ENCODE measurements around the gene PCNX2. TPM values are rescaled to one million over a fixed set of nuclear protein-coding genes. Genes with fewer than 3 reads are reported as not detected.

The PCNX2 gene
- polyA plus RNA-seq, 3 donors: 0.29 to 7.9 (median 0.62) TPM

DNA sequence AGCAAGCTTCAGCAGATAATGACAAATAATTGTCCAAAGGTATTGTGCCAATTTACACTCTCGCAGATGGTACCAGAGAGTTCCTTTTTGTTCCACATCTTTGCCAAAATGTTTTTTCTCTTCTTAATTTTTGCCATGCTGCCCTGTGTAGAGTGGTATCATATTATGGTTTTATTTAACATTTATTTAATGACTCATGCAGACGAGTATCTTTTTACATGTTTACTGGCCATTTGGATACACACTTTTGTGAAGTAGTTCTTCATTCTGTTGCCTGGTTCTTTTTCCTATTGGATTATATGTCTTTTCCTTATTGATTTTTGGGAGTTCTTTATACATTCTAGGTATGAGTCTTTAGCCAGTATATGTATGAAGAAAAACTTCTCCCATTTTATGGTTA lies 151.1 kb downstream of the PCNX2 start:
- Mint-ChIP-seq H3K27me3 (ENCODE audit: low read depth in 3 of 3) (no peaks in the 10 kb centered on the region), H3K36me3 (peaks cover 0 to 6% of the 10 kb centered on the region in 2 donors), H3K27ac (no peak overlapping the region), H3K9me3 (peaks cover 0 to 2% (median 0%) of the 10 kb centered on the region in 7 donors), H3K4me3 (no peak overlapping the region), H3K4me1 (no peaks in the 10 kb centered on the region)
- intact Hi-C loops (cut with micrococcal nuclease): no loop called here
- TF ChIP-seq, protein P1, sequence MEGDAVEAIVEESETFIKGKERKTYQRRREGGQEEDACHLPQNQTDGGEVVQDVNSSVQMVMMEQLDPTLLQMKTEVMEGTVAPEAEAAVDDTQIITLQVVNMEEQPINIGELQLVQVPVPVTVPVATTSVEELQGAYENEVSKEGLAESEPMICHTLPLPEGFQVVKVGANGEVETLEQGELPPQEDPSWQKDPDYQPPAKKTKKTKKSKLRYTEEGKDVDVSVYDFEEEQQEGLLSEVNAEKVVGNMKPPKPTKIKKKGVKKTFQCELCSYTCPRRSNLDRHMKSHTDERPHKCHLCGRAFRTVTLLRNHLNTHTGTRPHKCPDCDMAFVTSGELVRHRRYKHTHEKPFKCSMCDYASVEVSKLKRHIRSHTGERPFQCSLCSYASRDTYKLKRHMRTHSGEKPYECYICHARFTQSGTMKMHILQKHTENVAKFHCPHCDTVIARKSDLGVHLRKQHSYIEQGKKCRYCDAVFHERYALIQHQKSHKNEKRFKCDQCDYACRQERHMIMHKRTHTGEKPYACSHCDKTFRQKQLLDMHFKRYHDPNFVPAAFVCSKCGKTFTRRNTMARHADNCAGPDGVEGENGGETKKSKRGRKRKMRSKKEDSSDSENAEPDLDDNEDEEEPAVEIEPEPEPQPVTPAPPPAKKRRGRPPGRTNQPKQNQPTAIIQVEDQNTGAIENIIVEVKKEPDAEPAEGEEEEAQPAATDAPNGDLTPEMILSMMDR (IDR thresholded peaks at IDR 0.05): no peak
- Histone ChIP-seq H3K79me2 (ENCODE audit: insufficient read depth, low read length) (no peaks in the 10 kb centered on the region), H3K9me3 (replicated peaks in 1 of 2; ENCODE audit: control insufficient read depth in 1 of 2, insufficient read depth in 1 of 2, low read length in 2 of 2) (no peaks in the 10 kb centered on the region), H2AFZ (ENCODE audit: insufficient read depth, low read depth, low read length, poor library complexity, severe bottlenecking) (no peak overlapping the region), H3K27me3 (ENCODE audit: control insufficient read depth in 2 of 2, insufficient read depth in 2 of 2, low read length in 2 of 2) (no peaks in the 10 kb centered on the region), H4K20me1 (ENCODE audit: insufficient read depth, low read length) (no peaks in the 10 kb centered on the region), H3K4me2 (replicated peaks; ENCODE audit: extremely low read depth, low read length, poor library complexity, severe bottlenecking) (no peak overlapping the region), H3K27ac (ENCODE audit: low read depth in 1 of 2, low read length in 2 of 2) (no peak overlapping the region), H3K36me3 (replicated peaks in 1 of 2; ENCODE audit: control insufficient read depth in 1 of 2, insufficient read depth in 2 of 2, low read length in 2 of 2) (no peaks in the 10 kb centered on the region), H3K4me3 (replicated peaks in 1 of 3; ENCODE audit: low read depth in 2 of 3, low read length in 3 of 3) (no peak overlapping the region), H3K9ac (ENCODE audit: insufficient read depth, low read length, poor library complexity, severe bottlenecking) (no peak overlapping the region), H3K4me1 (ENCODE audit: control insufficient read depth in 1 of 2, insufficient read depth in 2 of 2, low read length in 2 of 2) (no peaks in the 10 kb centered on the region)
- whole genome bisulfite sequencing (ENCODE audit: insufficient coverage): no CpG with 5 or more reads among the region's 2 CpGs
- no peak for DNase-seq

DNA sequence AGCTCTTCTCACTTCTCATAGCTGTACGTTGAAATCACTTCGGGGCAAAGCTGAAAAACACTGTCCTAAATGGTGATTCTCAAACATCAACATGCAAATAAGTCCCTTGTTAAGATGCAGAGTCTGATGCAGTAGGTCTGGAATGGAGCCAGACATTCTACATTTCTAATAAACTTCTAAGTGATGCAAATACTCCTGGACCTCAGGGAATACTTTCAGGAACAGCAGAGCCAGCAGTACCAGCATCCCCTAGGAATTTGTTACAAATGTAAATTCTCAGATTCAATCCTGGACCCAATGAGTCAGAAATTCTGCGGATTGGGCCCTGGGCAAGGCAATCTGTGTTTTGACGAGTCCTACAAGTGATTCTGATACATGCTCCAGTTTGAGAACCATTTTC lies 152.3 kb downstream of the PCNX2 start:
- H3K9me3 ChIP-seq (replicated peaks in 1 of 2; ENCODE audit: control insufficient read depth in 1 of 2, insufficient read depth in 1 of 2, low read length in 2 of 2): no peaks in the 10 kb centered on the region
- H3K27me3 Mint-ChIP-seq (ENCODE audit: low read depth in 3 of 3): no peaks in the 10 kb centered on the region
- 100% methylated on average over 2 of the region's 4 CpGs for WGBS (ENCODE audit: insufficient coverage)

More for the DNA sequence above, 152.3 kb downstream of the PCNX2 start:
- Mint-ChIP-seq H3K27ac (no peak overlapping the region), H3K4me3 (no peak overlapping the region), H3K4me1 (no peaks in the 10 kb centered on the region), H3K36me3 (peaks cover 0 to 9% of the 10 kb centered on the region in 2 donors), H3K9me3 (peaks cover 0 to 2% (median 0%) of the 10 kb centered on the region in 7 donors)
- Histone ChIP-seq H3K4me3 (replicated peaks in 1 of 3; ENCODE audit: low read depth in 2 of 3, low read length in 3 of 3) (no peak overlapping the region), H3K9ac (ENCODE audit: insufficient read depth, low read length, poor library complexity, severe bottlenecking) (no peak overlapping the region), H2AFZ (ENCODE audit: insufficient read depth, low read depth, low read length, poor library complexity, severe bottlenecking) (no peak overlapping the region), H3K79me2 (ENCODE audit: insufficient read depth, low read length) (no peaks in the 10 kb centered on the region), H3K27ac (ENCODE audit: low read depth in 1 of 2, low read length in 2 of 2) (no peak overlapping the region), H3K4me2 (replicated peaks; ENCODE audit: extremely low read depth, low read length, poor library complexity, severe bottlenecking) (no peak overlapping the region), H3K36me3 (replicated peaks in 1 of 2; ENCODE audit: control insufficient read depth in 1 of 2, insufficient read depth in 2 of 2, low read length in 2 of 2) (no peaks in the 10 kb centered on the region), H4K20me1 (ENCODE audit: insufficient read depth, low read length) (no peaks in the 10 kb centered on the region), H3K4me1 (ENCODE audit: control insufficient read depth in 1 of 2, insufficient read depth in 2 of 2, low read length in 2 of 2) (no peaks in the 10 kb centered on the region), H3K27me3 (ENCODE audit: control insufficient read depth in 2 of 2, insufficient read depth in 2 of 2, low read length in 2 of 2) (no peaks in the 10 kb centered on the region)
- TF ChIP-seq, protein P1 (IDR thresholded peaks at IDR 0.05): no peak
- DNase-seq: no peak
- intact Hi-C loops (cut with micrococcal nuclease): no loop called here

Measured in CD14-positive monocyte (primary cell).